Trophoblast cell (in vitro differentiated cells and primary cell): ENCODE measurements around the gene PAX3.

Source experiments
- DNase-seq, 2 donors: peaks; one replicate each; pipeline ENCODE4 v3.0.0-alpha.2; 2016
- H2AFZ ChIP-seq: 2 replicates; pipeline ENCODE4 v1.6.1; 2013; ENCODE audit warnings: low read length, moderate library complexity, mild to moderate bottlenecking; ENCODE audit not compliant: insufficient read depth, poor library complexity
- H2AK5ac ChIP-seq: 2 replicates; pipeline ENCODE4 v1.6.1; 2013; ENCODE audit warnings: mild to moderate bottlenecking, low read length
- H2BK120ac ChIP-seq: 2 replicates; pipeline ENCODE4 v1.6.1; 2013; ENCODE audit warnings: low read length, mild to moderate bottlenecking, moderate library complexity; ENCODE audit not compliant: insufficient read depth, poor library complexity
- H2BK12ac ChIP-seq: 2 replicates; pipeline ENCODE4 v1.6.1; 2013; ENCODE audit warnings: mild to moderate bottlenecking, low read length, moderate library complexity
- H2BK5ac ChIP-seq: 2 replicates; pipeline ENCODE4 v1.6.1; 2013; ENCODE audit warnings: low read length, low read depth, moderate library complexity, mild to moderate bottlenecking; ENCODE audit not compliant: poor library complexity
- H3K14ac ChIP-seq: 2 replicates; pipeline ENCODE4 v1.6.1; 2013; ENCODE audit warnings: mild to moderate bottlenecking, low read length
- H3K18ac ChIP-seq: 2 replicates; pipeline ENCODE4 v1.6.1; 2013; ENCODE audit warnings: mild to moderate bottlenecking, low read length
- H3K23ac ChIP-seq: 2 replicates; pipeline ENCODE4 v1.6.1; 2013; ENCODE audit warnings: low read length
- H3K27ac ChIP-seq: 2 replicates; pipeline ENCODE4 v1.5.1; 2013; ENCODE audit warnings: low read depth, mild to moderate bottlenecking, inconsistent platforms, low read length, moderate library complexity
- H3K27me3 ChIP-seq: 2 replicates; pipeline ENCODE4 v1.6.1; 2013; ENCODE audit warnings: inconsistent platforms, mild to moderate bottlenecking, low read length, moderate library complexity; ENCODE audit not compliant: insufficient read depth
- H3K36me3 ChIP-seq, 2 experiments: 1 replicate in 1 of 2; 2 replicates in 1 of 2; pipeline ENCODE4 v1.6.1; 2013; ENCODE audit warnings: low read length in 2 of 2, mild to moderate bottlenecking in 2 of 2, moderate library complexity in 1 of 2; ENCODE audit not compliant: insufficient read depth in 2 of 2, control insufficient read depth in 1 of 2
- H3K4ac ChIP-seq: 2 replicates; pipeline ENCODE4 v1.6.1; 2013; ENCODE audit warnings: low read depth, mild to moderate bottlenecking, low read length, moderate library complexity
- H3K4me1 ChIP-seq, 2 experiments: 1 replicate in 1 of 2; 2 replicates in 1 of 2; pipeline ENCODE4 v1.6.1; 2013; ENCODE audit warnings: low read length in 2 of 2, mild to moderate bottlenecking in 2 of 2, moderate library complexity in 1 of 2; ENCODE audit not compliant: insufficient read depth in 2 of 2, control insufficient read depth in 1 of 2
- H3K4me2 ChIP-seq: 2 replicates; pipeline ENCODE4 v1.6.1; 2013; ENCODE audit warnings: inconsistent platforms, mild to moderate bottlenecking, low read length, moderate library complexity
- H3K4me3 ChIP-seq: 2 replicates; pipeline ENCODE4 v1.5.1; 2013; ENCODE audit warnings: mild to moderate bottlenecking, low read depth, low read length, inconsistent platforms
- H3K79me1 ChIP-seq: one replicate; pipeline ENCODE4 v1.6.1; 2013; ENCODE audit warnings: low read length
- H3K79me2 ChIP-seq: 2 replicates; pipeline ENCODE4 v1.6.1; 2013; ENCODE audit warnings: low read length, mild to moderate bottlenecking; ENCODE audit not compliant: control insufficient read depth, insufficient read depth, poor library complexity
- H3K9ac ChIP-seq: 2 replicates; pipeline ENCODE4 v1.6.1; 2013; ENCODE audit warnings: mild to moderate bottlenecking, low read length
- H3K9me3 ChIP-seq: 2 replicates; pipeline ENCODE4 v1.6.1; 2013; ENCODE audit warnings: low read depth, mild to moderate bottlenecking, control low read depth, inconsistent platforms, low read length; ENCODE audit not compliant: insufficient read depth
- H4K12ac ChIP-seq: 2 replicates; pipeline ENCODE4 v1.6.1; 2013; ENCODE audit warnings: low read depth, mild to moderate bottlenecking, low read length, moderate library complexity
- H4K8ac ChIP-seq: 2 replicates; pipeline ENCODE4 v1.6.1; 2013; ENCODE audit warnings: low read depth, mild to moderate bottlenecking, low read length, moderate library complexity
- H4K91ac ChIP-seq: one replicate; pipeline ENCODE4 v1.6.1; 2013; ENCODE audit warnings: low read depth, mild to moderate bottlenecking, low read length, moderate library complexity
- WGBS: extraction: QIAGEN DNeasy Blood & Tissue Kit; methylation state at CpG from one replicate; pipeline ENCODE4 v1.1.7; 2013; ENCODE audit warnings: missing lambda C conversion rate; ENCODE audit not compliant: insufficient read length, insufficient coverage; ENCODE audit errors: extremely low coverage; 5-methylcytosine and 5-hydroxymethylcytosine counted together

Gene PAX3

DNA sequence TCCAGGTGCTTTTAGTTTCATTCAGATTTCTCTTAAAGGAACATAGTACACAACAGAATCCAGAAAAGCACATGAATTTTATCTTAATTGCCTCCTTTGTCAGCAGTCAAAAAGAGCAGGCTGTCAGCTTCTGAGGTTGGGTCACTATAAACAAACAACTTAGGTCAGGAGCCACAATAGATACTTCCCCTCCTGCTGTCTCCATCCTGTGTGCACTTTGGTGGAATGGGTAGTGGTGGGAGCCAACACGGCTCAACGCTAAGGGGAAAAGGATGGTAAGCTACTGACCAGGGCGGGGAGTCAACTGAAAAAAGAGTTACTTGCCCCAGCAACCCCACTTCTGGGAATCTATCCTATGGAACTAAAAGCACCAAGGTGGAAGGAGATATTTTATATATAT is 121.9 kb downstream of the PAX3 start:
- Histone ChIP-seq H3K4me1 (no peaks in the 10 kb centered on the region), H3K79me1 (no peaks in the 10 kb centered on the region), H2BK5ac (no peak overlapping the region), H4K12ac (no peak overlapping the region), H2AFZ (no peak overlapping the region), H3K14ac (no peak overlapping the region), H4K91ac (no peak overlapping the region), H4K8ac (no peak overlapping the region), H3K18ac (no peak overlapping the region), H3K4ac (no peak overlapping the region), H3K79me2 (no peaks in the 10 kb centered on the region), H2BK12ac (no peak overlapping the region), H3K27me3 (no peaks in the 10 kb centered on the region), H3K4me3 (no peak overlapping the region), H3K9me3 (no peaks in the 10 kb centered on the region), H3K23ac (no peak overlapping the region), H3K27ac (no peak overlapping the region), H3K36me3 (no peaks in the 10 kb centered on the region), H2AK5ac (no peak overlapping the region), H2BK120ac (no peak overlapping the region), H3K9ac (no peak overlapping the region), H3K4me2 (no peak overlapping the region)
- no peak for DNase-seq
- no CpG with 5 or more reads among the region's 3 CpGs for WGBS

DNA sequence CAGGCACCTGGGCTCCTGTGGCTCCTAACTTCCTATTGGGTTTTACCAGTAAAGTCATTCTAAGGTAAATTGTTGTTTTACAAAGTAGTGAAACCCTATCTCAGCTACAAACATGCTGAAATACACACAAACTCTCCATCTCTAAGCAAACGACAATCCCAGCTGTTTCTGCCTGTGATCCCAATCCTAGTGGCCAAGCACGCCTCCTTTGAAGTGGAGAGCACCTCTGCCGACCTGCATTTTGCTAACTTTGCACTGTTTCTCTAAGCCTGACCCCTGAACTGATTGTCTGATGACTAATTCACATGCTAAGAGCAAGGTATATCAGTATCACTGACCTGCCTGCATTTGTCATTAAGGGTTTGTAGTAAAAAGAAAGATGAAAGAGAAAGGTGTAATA is 124.3 kb downstream of the PAX3 start:
- H3K9ac ChIP-seq = no peak overlapping the region
- H3K23ac ChIP-seq = no peak overlapping the region
- no peak overlapping the region for H3K14ac ChIP-seq
- H3K27ac ChIP-seq = no peak overlapping the region
- H2BK5ac ChIP-seq = no peak overlapping the region
- no peak overlapping the region for H2AFZ ChIP-seq
- no peak overlapping the region for H2BK12ac ChIP-seq
- no peaks in the 10 kb centered on the region for H3K79me2 ChIP-seq
- no peaks in the 10 kb centered on the region for H3K79me1 ChIP-seq
- no peaks in the 10 kb centered on the region for H3K9me3 ChIP-seq
- no peak overlapping the region for H3K4me3 ChIP-seq
- H2AK5ac ChIP-seq = no peak overlapping the region
- H2BK120ac ChIP-seq = no peak overlapping the region
- no peaks in the 10 kb centered on the region for H3K27me3 ChIP-seq
- H4K8ac ChIP-seq = no peak overlapping the region
- no peaks in the 10 kb centered on the region for H3K36me3 ChIP-seq
- H3K18ac ChIP-seq = no peak overlapping the region
- H4K12ac ChIP-seq = no peak overlapping the region
- no peak overlapping the region for H3K4ac ChIP-seq
- no peaks in the 10 kb centered on the region for H3K4me1 ChIP-seq
- no CpG with 5 or more reads among the region's 3 CpGs for WGBS
- DNase-seq = no peak
- no peak overlapping the region for H4K91ac ChIP-seq
- H3K4me2 ChIP-seq = no peak overlapping the region

DNA sequence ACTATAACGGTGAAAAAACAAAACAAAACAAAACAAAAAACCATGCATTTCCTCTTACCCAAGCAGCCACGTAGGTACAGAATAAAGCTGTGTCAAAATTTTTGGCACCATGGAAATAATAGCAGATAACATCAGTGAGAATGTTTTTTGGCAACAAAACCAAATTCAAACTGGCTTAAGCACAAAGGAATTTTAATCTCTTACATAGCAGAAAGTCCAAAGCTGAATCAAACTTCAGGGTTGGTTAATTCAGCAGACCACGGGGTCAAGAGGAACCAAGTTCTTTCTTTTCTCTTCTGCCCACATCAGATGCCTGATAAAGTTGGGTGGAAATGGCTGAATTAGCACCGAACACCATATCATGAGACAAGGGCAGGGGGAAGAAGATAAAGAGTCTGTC is 129.5 kb downstream of the PAX3 start:
- H3K9me3 ChIP-seq = no peaks in the 10 kb centered on the region
- no peaks in the 10 kb centered on the region for H3K79me2 ChIP-seq
- no peak overlapping the region for H3K9ac ChIP-seq
- no peak overlapping the region for H3K4ac ChIP-seq
- no peak overlapping the region for H4K8ac ChIP-seq
- no peak overlapping the region for H3K4me2 ChIP-seq
- no peaks in the 10 kb centered on the region for H3K79me1 ChIP-seq
- no peak overlapping the region for H2BK5ac ChIP-seq
- H2AFZ ChIP-seq = no peak overlapping the region
- no peaks in the 10 kb centered on the region for H3K4me1 ChIP-seq
- H3K4me3 ChIP-seq = no peak overlapping the region
- no peak for DNase-seq
- no peak overlapping the region for H3K18ac ChIP-seq
- H3K27me3 ChIP-seq = no peaks in the 10 kb centered on the region
- H4K12ac ChIP-seq = no peak overlapping the region
- H2BK12ac ChIP-seq = no peak overlapping the region
- no peaks in the 10 kb centered on the region for H3K36me3 ChIP-seq
- no peak overlapping the region for H3K23ac ChIP-seq
- H2BK120ac ChIP-seq = no peak overlapping the region
- H3K14ac ChIP-seq = no peak overlapping the region
- no peak overlapping the region for H2AK5ac ChIP-seq
- no CpG with 5 or more reads among the region's 4 CpGs for WGBS
- H3K27ac ChIP-seq = no peak overlapping the region
- H4K91ac ChIP-seq = no peak overlapping the region

DNA sequence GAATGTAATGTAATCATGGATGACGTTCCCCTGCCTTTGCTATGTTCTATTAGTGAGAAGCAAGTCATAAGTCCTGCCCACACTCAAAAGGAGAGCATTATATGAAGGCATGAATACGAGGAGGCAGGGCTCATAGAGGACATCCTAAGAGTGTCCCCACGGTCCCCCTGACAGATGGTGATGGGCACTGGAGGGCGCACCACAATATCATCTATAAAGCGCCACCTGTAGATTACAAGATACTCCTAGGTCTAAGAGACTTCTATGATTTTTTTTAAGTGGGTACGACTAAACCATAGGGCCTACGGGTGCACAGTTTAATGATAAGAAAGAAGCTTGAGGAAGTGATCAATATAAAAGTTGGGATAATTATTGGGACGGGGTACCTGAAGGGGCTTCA is 131.0 kb downstream of the PAX3 start:
- Histone ChIP-seq H3K4me3 (no peak overlapping the region), H3K4me1 (no peaks in the 10 kb centered on the region), H4K12ac (no peak overlapping the region), H2BK12ac (no peak overlapping the region), H3K14ac (no peak overlapping the region), H4K8ac (no peak overlapping the region), H4K91ac (no peak overlapping the region), H3K27ac (no peak overlapping the region), H3K79me2 (no peaks in the 10 kb centered on the region), H3K4ac (no peak overlapping the region), H3K79me1 (no peaks in the 10 kb centered on the region), H3K27me3 (no peaks in the 10 kb centered on the region), H2BK5ac (no peak overlapping the region), H3K36me3 (no peaks in the 10 kb centered on the region), H3K23ac (no peak overlapping the region), H2AK5ac (no peak overlapping the region), H3K18ac (no peak overlapping the region), H3K9ac (peak overlapping the region; percentile 68), H2BK120ac (no peak overlapping the region), H3K4me2 (no peak overlapping the region), H2AFZ (no peak overlapping the region), H3K9me3 (no peaks in the 10 kb centered on the region)
- no peak for DNase-seq
- WGBS = no CpG with 5 or more reads among the region's 8 CpGs
